DMS 273 (cell line): ENCODE measurements around the gene THRAP3.
"Not testable (repeated sequence)": the region's sequence is repeated elsewhere in the genome, so short reads cannot be mapped to it uniquely, and the experiment has no call there.

Experiments used
- DNase-seq: peaks from one replicate; lab custom pipeline; 2025; ENCODE audit not compliant: unreplicated experiment; lab: John Stamatoyannopoulos, UW

The THRAP3 gene

GRCh38 chr1:36247538-36247937 is 23.3 kb downstream of the THRAP3 start:
- DNase-seq = no peak

- DNase-seq = no peak
These were observed 24.1 kb downstream of the THRAP3 start for GRCh38 chr1:36248250-36248894.

GRCh38 chr1:36251794-36252481 is 27.7 kb downstream of the THRAP3 start:
- no peak for DNase-seq

GRCh38 chr1:36252482-36252824 is 28.2 kb downstream of the THRAP3 start:
- DNase-seq = not testable (repeated sequence)

GRCh38 chr1:36253161-36253862 is 29.1 kb downstream of the THRAP3 start:
- no peak for DNase-seq

GRCh38 chr1:36256558-36257374 is 32.5 kb downstream of the THRAP3 start:
- no peak for DNase-seq

- no peak for DNase-seq
These were observed 33.1 kb downstream of the THRAP3 start for GRCh38 chr1:36257375-36257767.

- DNase-seq = peak; percentile 48
These were observed 34.7 kb downstream of the THRAP3 start for GRCh38 chr1:36258960-36259344.

- DNase-seq = no peak
These were observed 44.7 kb downstream of the THRAP3 start for GRCh38 chr1:36268981-36269380.

GRCh38 chr1:36269408-36269838 is 45.2 kb downstream of the THRAP3 start:
- no peak for DNase-seq

- no peak for DNase-seq
These were observed 48.8 kb downstream of the THRAP3 start for GRCh38 chr1:36273024-36273423.

- DNase-seq = no peak
These were observed 50.0 kb downstream of the THRAP3 start for GRCh38 chr1:36274201-36274600.

GRCh38 chr1:36276688-36277087 is 52.4 kb downstream of the THRAP3 start:
- DNase-seq = no peak

GRCh38 chr1:36279110-36279788 is 55.0 kb downstream of the THRAP3 start:
- no peak for DNase-seq

GRCh38 chr1:36279789-36280296 is 55.6 kb downstream of the THRAP3 start:
- DNase-seq = no peak

- DNase-seq = no peak
These were observed 59.8 kb downstream of the THRAP3 start for GRCh38 chr1:36284061-36284460.

GRCh38 chr1:36284517-36284916 is 60.3 kb downstream of the THRAP3 start:
- no peak for DNase-seq

- DNase-seq = peak; percentile 91
These were observed 61.3 kb downstream of the THRAP3 start for GRCh38 chr1:36285443-36286101.

- no peak for DNase-seq
These were observed 62.6 kb downstream of the THRAP3 start for GRCh38 chr1:36286802-36287201.

- DNase-seq = no peak
These were observed 63.4 kb downstream of the THRAP3 start for GRCh38 chr1:36287595-36287994.
